ENCODE data around the gene PCBD2.

GRCh38 chr5:134957920-134958608 lies 53.1 kb downstream of the PCBD2 start:
- no peak for TF ChIP-seq CTCF (conservative IDR thresholded peaks at IDR 0.05; ENCODE audit: low read depth, low read length)
- TF ChIP-seq SMC3 (IDR thresholded peaks at IDR 0.05; ENCODE audit: low read depth, low read length), result no peak
- no peak for TF ChIP-seq POLR2A (IDR thresholded peaks at IDR 0.05; ENCODE audit: low read depth, low read length)
- TF ChIP-seq CEBPB (IDR thresholded peaks at IDR 0.05; ENCODE audit: low read depth, low read length), result no peak
- no peak for TF ChIP-seq MXI1 (IDR thresholded peaks at IDR 0.05; ENCODE audit: borderline replicate concordance, low read depth, low read length)
- TF ChIP-seq RAD21 (IDR thresholded peaks at IDR 0.05; ENCODE audit: low read length), result no peak
- no peak for TF ChIP-seq USF2 (IDR thresholded peaks at IDR 0.05; ENCODE audit: low read depth, low read length)

Measured in IMR-90 (cell line).